Upper lobe of right lung (tissue), 1 donor: ENCODE results near the gene LRP8. TPM values are rescaled to one million over a fixed set of nuclear protein-coding genes. Genes with fewer than 3 reads are reported as not detected.

ENCODE experiments used
- ATAC-seq: fragments of 200-7000 bp; cut with Tn5 transposase; one replicate; pipeline ENCODE4 v1.9.1; 2020; ENCODE audit warnings: mild to moderate bottlenecking, moderate library complexity
- DNase-seq: peaks from one replicate; pipeline ENCODE4 v3.0.0-alpha.2; 2020
- H3K27ac ChIP-seq: fragments of 200-600 bp; one replicate; pipeline ENCODE4 v1.8.0; 2022
- H3K27me3 ChIP-seq: fragments of 200-600 bp; one replicate; pipeline ENCODE4 v1.8.0; 2022; ENCODE audit warnings: mild to moderate bottlenecking
- H3K36me3 ChIP-seq: fragments of 200-600 bp; one replicate; pipeline ENCODE4 v1.8.0; 2022
- H3K4me1 ChIP-seq: fragments of 200-600 bp; one replicate; pipeline ENCODE4 v1.8.0; 2022
- H3K4me3 ChIP-seq: fragments of 200-600 bp; one replicate; pipeline ENCODE4 v1.8.0; 2022; ENCODE audit warnings: mild to moderate bottlenecking
- H3K9me3 ChIP-seq: fragments of 200-600 bp; one replicate; pipeline ENCODE4 v1.8.0; 2022
- CTCF ChIP-seq: fragments of 200-600 bp; IDR thresholded peaks from one replicate; pipeline ENCODE4 v1.8.0; 2022; ENCODE audit warnings: antibody characterized with exemption
- intact Hi-C: fragments of 100-400 bp; cut with DNase I; formaldehyde crosslinking; loops from one replicate; pipeline ENCODE4 v1.11.0; 2022
- total RNA-seq: library from RNA; stranded (reverse); fragmentation: NEBNext Ultra II Directional; extraction: Animal tissue kit (Norgen Biotek cat#: 25700); gene quantifications from one replicate; pipeline ENCODE4 v1.2.1, GENCODE V29; 2021
- donor health status: DM: no; HTN: yes; CAD: no; lungs with severe emphysema.

LRP8 gene
- total RNA-seq, 1 donor from 2014 or later = 11.6 TPM

- intact Hi-C loops = no loop called here
- TF ChIP-seq CTCF = no peak
- ATAC-seq (peak; percentile 93), DNase-seq (peak; percentile 97)
- H3K4me1 ChIP-seq = peaks cover 23% of the 10 kb centered on the region
- H3K4me3 ChIP-seq = peak overlapping the region; percentile 76
- no peaks in the 10 kb centered on the region for H3K36me3 ChIP-seq
- no peaks in the 10 kb centered on the region for H3K9me3 ChIP-seq
- H3K27me3 ChIP-seq = no peaks in the 10 kb centered on the region
- peak overlapping the region; percentile 78 for H3K27ac ChIP-seq
Measured at GRCh38 chr1:53326088-53326597, 1.7 kb downstream of the LRP8 start.

GRCh38 chr1:53325326-53326087 is 2.4 kb downstream of the LRP8 start:
- intact Hi-C loops = no loop called here
- DNase-seq = no peak
- H3K36me3 ChIP-seq = no peaks in the 10 kb centered on the region
- H3K27me3 ChIP-seq = no peaks in the 10 kb centered on the region
- no peak for TF ChIP-seq CTCF
- ATAC-seq = no peak
- peak overlapping the region; percentile 76 for H3K4me3 ChIP-seq
- H3K27ac ChIP-seq = peak overlapping the region; percentile 78
- H3K9me3 ChIP-seq = no peaks in the 10 kb centered on the region
- H3K4me1 ChIP-seq = peaks cover 23% of the 10 kb centered on the region

- Histone ChIP-seq H3K27ac (no peak overlapping the region), H3K4me1 (peaks cover 23% of the 10 kb centered on the region), H3K36me3 (no peaks in the 10 kb centered on the region), H3K27me3 (no peaks in the 10 kb centered on the region), H3K4me3 (no peak overlapping the region), H3K9me3 (no peaks in the 10 kb centered on the region)
- intact Hi-C loops = no loop called here
- TF ChIP-seq CTCF = no peak
- no peak for ATAC-seq
- DNase-seq = no peak
Measured at GRCh38 chr1:53324728-53325297, 3.1 kb downstream of the LRP8 start.

GRCh38 chr1:53324321-53324720 is 3.5 kb downstream of the LRP8 start:
- ATAC-seq (no peak), DNase-seq (peak; percentile 54)
- Histone ChIP-seq H3K9me3 (no peaks in the 10 kb centered on the region), H3K4me3 (no peak overlapping the region), H3K27ac (no peak overlapping the region), H3K36me3 (no peaks in the 10 kb centered on the region), H3K27me3 (no peaks in the 10 kb centered on the region), H3K4me1 (peaks cover 23% of the 10 kb centered on the region)
- intact Hi-C loops = no loop called here
- TF ChIP-seq CTCF = no peak

- ATAC-seq (no peak), DNase-seq (peak; percentile 57)
- Histone ChIP-seq H3K4me1 (peaks cover 23% of the 10 kb centered on the region), H3K4me3 (no peak overlapping the region), H3K27me3 (no peaks in the 10 kb centered on the region), H3K27ac (no peak overlapping the region), H3K36me3 (no peaks in the 10 kb centered on the region), H3K9me3 (no peaks in the 10 kb centered on the region)
- intact Hi-C loops = no loop called here
- no peak for TF ChIP-seq CTCF
Measured at GRCh38 chr1:53323316-53323715, 4.6 kb downstream of the LRP8 start.
